ENCODE results near the gene GPAM. TPM values are rescaled to one million over a fixed set of nuclear protein-coding genes. Genes with fewer than 3 reads are reported as not detected.
"Not testable (repeated sequence)": the region's sequence is repeated elsewhere in the genome, so short reads cannot be mapped to it uniquely, and the experiment has no call there.

Gene GPAM
- total RNA-seq, 1 donor from 2014 or later: 10.8 TPM

- H3K36me3 Mint-ChIP-seq (ENCODE audit: low read depth): no peaks in the 10 kb centered on the region
- H3K27me3 Mint-ChIP-seq (ENCODE audit: low read depth): no peaks in the 10 kb centered on the region
- H3K27ac Mint-ChIP-seq (ENCODE audit: unreplicated experiment): no peak overlapping the region
- no peak overlapping the region for H3K4me3 Mint-ChIP-seq (ENCODE audit: unreplicated experiment)
- no peak for DNase-seq (ENCODE audit: low spot score)
- peaks cover 13% of the 10 kb centered on the region for H3K9me3 Mint-ChIP-seq (ENCODE audit: low read depth)
- no peaks in the 10 kb centered on the region for H3K4me1 Mint-ChIP-seq (ENCODE audit: low read depth)
- no peak for TF ChIP-seq CTCF (IDR thresholded peaks at IDR 0.05)
These were observed 45.5 kb upstream of the GPAM start for GRCh38 chr10:112229096-112229495.

GRCh38 chr10:112228366-112229088, 45.0 kb upstream of the GPAM start:
- not testable (repeated sequence) for H3K4me1 Mint-ChIP-seq (ENCODE audit: low read depth); H3K27ac Mint-ChIP-seq (ENCODE audit: unreplicated experiment); DNase-seq (ENCODE audit: low spot score); H3K36me3 Mint-ChIP-seq (ENCODE audit: low read depth); H3K27me3 Mint-ChIP-seq (ENCODE audit: low read depth); H3K4me3 Mint-ChIP-seq (ENCODE audit: unreplicated experiment)
- peaks cover 13% of the 10 kb centered on the region for H3K9me3 Mint-ChIP-seq (ENCODE audit: low read depth)

GRCh38 chr10:112227331-112227987, 43.9 kb upstream of the GPAM start:
- Mint-ChIP-seq H3K36me3 (ENCODE audit: low read depth) (no peaks in the 10 kb centered on the region), H3K27ac (ENCODE audit: unreplicated experiment) (no peak overlapping the region), H3K4me3 (ENCODE audit: unreplicated experiment) (no peak overlapping the region), H3K27me3 (ENCODE audit: low read depth) (no peaks in the 10 kb centered on the region), H3K9me3 (ENCODE audit: low read depth) (peaks cover 13% of the 10 kb centered on the region), H3K4me1 (ENCODE audit: low read depth) (no peaks in the 10 kb centered on the region)
- no peak for DNase-seq (ENCODE audit: low spot score)
- TF ChIP-seq CTCF (IDR thresholded peaks at IDR 0.05): no peak

DNA sequence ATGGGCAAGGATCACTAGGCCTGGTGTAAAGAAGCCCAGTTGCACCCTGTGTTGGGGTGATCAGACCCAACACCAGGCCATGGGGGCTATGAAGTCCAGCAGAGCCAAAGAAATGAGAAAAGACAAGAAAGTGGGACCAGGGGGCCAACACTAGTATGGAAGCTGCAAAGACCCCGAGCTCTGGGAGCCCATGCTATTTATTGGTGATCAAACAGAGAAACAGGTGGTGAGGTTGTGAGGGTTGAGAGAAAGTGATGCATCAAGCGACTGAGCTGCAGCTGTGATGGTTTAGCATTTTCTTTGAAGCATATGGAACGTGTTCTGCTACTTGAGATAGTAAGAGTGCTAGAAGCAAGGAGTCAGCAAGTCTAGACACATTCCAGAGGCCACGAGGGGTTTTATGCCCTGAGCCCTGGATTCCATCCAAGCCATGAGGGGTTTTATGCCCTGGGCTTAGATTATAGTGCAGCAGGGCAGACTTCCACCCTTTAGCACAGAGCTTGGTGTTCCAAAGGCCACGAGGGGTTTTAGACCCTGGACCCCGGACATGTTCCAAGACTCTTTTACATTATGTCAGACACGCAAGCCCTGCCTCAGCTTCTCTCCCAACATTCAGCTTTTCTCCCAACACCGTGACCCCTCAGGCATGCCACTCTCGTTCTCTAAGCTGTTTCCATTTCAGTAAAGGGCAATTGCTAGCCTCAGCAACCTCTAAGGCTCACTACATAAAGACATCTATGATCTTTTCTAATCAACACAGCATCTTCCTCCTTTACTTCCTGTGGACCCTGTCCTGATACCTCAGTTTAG, 43.1 kb upstream of the GPAM start:
- no peak for TF ChIP-seq CTCF (IDR thresholded peaks at IDR 0.05)
- Mint-ChIP-seq H3K9me3 (ENCODE audit: low read depth) (peaks cover 13% of the 10 kb centered on the region), H3K4me1 (ENCODE audit: low read depth) (no peaks in the 10 kb centered on the region), H3K27ac (ENCODE audit: unreplicated experiment) (no peak overlapping the region), H3K36me3 (ENCODE audit: low read depth) (no peaks in the 10 kb centered on the region), H3K4me3 (ENCODE audit: unreplicated experiment) (no peak overlapping the region), H3K27me3 (ENCODE audit: low read depth) (no peaks in the 10 kb centered on the region)
- no peak for DNase-seq (ENCODE audit: low spot score)

DNA sequence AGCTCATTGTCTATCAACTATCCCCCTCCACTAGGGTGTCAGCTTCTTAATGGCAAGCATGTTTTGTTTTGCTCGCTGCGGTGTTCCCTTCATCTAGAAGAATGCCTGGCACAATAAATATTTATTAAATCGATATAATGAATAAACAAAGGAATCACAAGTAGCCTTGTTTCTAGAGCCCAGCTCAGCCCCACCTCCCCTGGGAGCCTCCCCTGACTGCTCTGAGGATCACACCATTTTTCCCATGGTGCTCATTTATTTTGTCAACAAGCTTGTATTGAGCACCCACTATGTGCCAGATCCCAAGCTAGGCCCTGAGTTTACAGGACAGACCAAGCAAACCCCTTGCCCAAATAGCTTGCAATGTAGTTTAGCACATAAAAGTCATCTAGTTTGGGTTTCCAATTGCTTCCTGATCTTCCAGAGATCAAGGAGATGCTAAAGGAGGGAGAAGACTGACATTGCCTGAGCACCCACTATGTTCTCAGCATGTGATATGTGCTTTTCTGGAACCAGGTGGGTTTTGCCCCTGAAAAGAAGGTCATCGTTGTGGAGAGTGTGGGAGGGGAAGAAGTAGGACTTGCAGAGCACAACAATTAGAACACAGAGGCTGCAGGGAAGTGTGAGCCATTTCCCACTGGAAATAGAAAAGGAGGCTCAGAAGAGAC, 42.3 kb upstream of the GPAM start:
- peaks cover 13% of the 10 kb centered on the region for H3K9me3 Mint-ChIP-seq (ENCODE audit: low read depth)
- no peak overlapping the region for H3K27ac Mint-ChIP-seq (ENCODE audit: unreplicated experiment)
- no peaks in the 10 kb centered on the region for H3K4me1 Mint-ChIP-seq (ENCODE audit: low read depth)
- no peak overlapping the region for H3K4me3 Mint-ChIP-seq (ENCODE audit: unreplicated experiment)
- H3K36me3 Mint-ChIP-seq (ENCODE audit: low read depth): no peaks in the 10 kb centered on the region
- no peak for DNase-seq (ENCODE audit: low spot score)
- no peak for TF ChIP-seq CTCF (IDR thresholded peaks at IDR 0.05)
- H3K27me3 Mint-ChIP-seq (ENCODE audit: low read depth): no peaks in the 10 kb centered on the region
